Neural progenitor cell (in vitro differentiated cells): ENCODE data around the gene LYZ. TPM values are rescaled to one million over a fixed set of nuclear protein-coding genes. Genes with fewer than 3 reads are reported as not detected.

Experiments
- DNase-seq: peaks from one replicate; pipeline ENCODE4 v3.0.0-alpha.2; 2016; ENCODE audit warnings: low spot score
- H2AFZ ChIP-seq: fragments of 200-600 bp; sonication (generic); replicated peaks from 2 replicates; pipeline ENCODE4 v1.6.1; 2016; ENCODE audit warnings: antibody characterized with exemption
- H3F3A ChIP-seq: fragments of 200-600 bp; sonication (generic); 2 replicates; pipeline ENCODE4 v1.6.1; 2016; ENCODE audit warnings: antibody characterized with exemption, low read depth
- H3K27ac ChIP-seq: fragments of 200-600 bp; sonication (generic); 2 replicates; pipeline ENCODE4 v1.5.1; 2016; ENCODE audit warnings: mild to moderate bottlenecking
- H3K27me3 ChIP-seq: fragments of 200-600 bp; sonication (generic); 2 replicates; pipeline ENCODE4 v1.6.1; 2016; ENCODE audit warnings: mild to moderate bottlenecking, moderate library complexity
- H3K36me3 ChIP-seq: fragments of 200-600 bp; sonication (generic); 2 replicates; pipeline ENCODE4 v1.5.1; 2016
- H3K4me1 ChIP-seq: fragments of 200-600 bp; sonication (generic); 2 replicates; pipeline ENCODE4 v1.6.1; 2016; ENCODE audit warnings: mixed run types
- H3K4me2 ChIP-seq: fragments of 200-600 bp; sonication (generic); 2 replicates; pipeline ENCODE4 v1.6.1; 2016
- H3K4me3 ChIP-seq: fragments of 200-600 bp; sonication (generic); 2 replicates; pipeline ENCODE4 v1.5.1; 2016
- H3K79me2 ChIP-seq: fragments of 200-600 bp; sonication (generic); 2 replicates; pipeline ENCODE4 v1.6.1; 2016; ENCODE audit warnings: low read depth
- H3K9ac ChIP-seq: fragments of 200-600 bp; sonication (generic); 2 replicates; pipeline ENCODE4 v1.6.1; 2016
- H3K9me3 ChIP-seq: fragments of 200-600 bp; sonication (generic); 2 replicates; pipeline ENCODE4 v1.5.1; 2016; ENCODE audit warnings: low read depth
- H4K20me1 ChIP-seq: fragments of 200-600 bp; sonication (generic); 2 replicates; pipeline ENCODE4 v1.6.1; 2016; ENCODE audit warnings: low read depth
- H3K27ac Mint-ChIP-seq: 3 replicates; pipeline ENCODE4 v1.8.0; 2021; ENCODE audit warnings: mixed read lengths
- H3K27me3 Mint-ChIP-seq: 2 replicates; pipeline ENCODE4 v1.8.0; 2022; ENCODE audit warnings: low read depth, mild to moderate bottlenecking, inconsistent platforms, moderate library complexity, mixed read lengths; ENCODE audit not compliant: insufficient read depth
- H3K36me3 Mint-ChIP-seq: 3 replicates; pipeline ENCODE4 v1.8.0; 2021; ENCODE audit warnings: mixed read lengths
- H3K4me1 Mint-ChIP-seq: 3 replicates; pipeline ENCODE4 v1.8.0; 2021; ENCODE audit warnings: mixed read lengths
- H3K4me3 Mint-ChIP-seq: 3 replicates; pipeline ENCODE4 v1.8.0; 2021; ENCODE audit warnings: mild to moderate bottlenecking, moderate library complexity, mixed read lengths
- H3K9me3 Mint-ChIP-seq: 3 replicates; pipeline ENCODE4 v1.8.0; 2020; ENCODE audit warnings: mixed read lengths
- EZH2 ChIP-seq: fragments of 200-600 bp; sonication (generic); IDR thresholded peaks from 2 replicates; pipeline ENCODE4 v1.6.1; 2017; ENCODE audit warnings: antibody characterized with exemption, mild to moderate bottlenecking, moderate library complexity
- EZH2phosphoT487 ChIP-seq: fragments of 200-600 bp; sonication (generic); IDR thresholded peaks from 2 replicates; pipeline ENCODE4 v1.6.1; 2017; ENCODE audit warnings: antibody characterized with exemption
- total RNA-seq: library from RNA; depleted of rRNA; stranded (reverse); fragments of >200 nt; gene quantifications from 2 replicates; pipeline ENCODE4 v1.2.3, GENCODE V29; 2015; ENCODE audit warnings: low replicate concordance
- TF ChIP-seq, protein P1 (sequence below): fragments of 200-600 bp; sonication (generic); IDR thresholded peaks from 2 replicates; pipeline ENCODE4 v1.5.1; 2017; ENCODE audit warnings: antibody characterized with exemption, mild to moderate bottlenecking

The LYZ gene
- total RNA-seq, 1 donor from 2014 or later: not detected

DNA sequence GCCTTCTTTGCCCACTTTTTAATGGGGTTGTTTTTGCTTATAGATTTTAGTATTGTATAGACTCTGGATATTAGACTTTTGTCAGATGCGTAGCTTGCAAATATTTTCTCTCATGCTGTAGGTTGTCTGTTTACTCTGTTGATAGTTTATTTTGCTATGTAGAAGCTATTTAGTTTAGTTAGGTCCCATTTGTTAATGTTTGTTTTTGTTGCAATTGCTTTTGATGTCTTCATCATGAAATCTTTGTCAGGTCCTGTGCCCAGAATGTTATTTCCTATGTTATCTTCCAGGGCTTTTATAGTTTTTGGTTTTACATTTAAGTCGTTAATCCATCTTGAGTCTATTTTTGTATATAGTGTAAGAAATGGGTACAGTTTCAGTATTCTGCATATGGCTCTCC is 30.0 kb upstream of the LYZ start:
- no peak overlapping the region for H3K9ac ChIP-seq
- H3K4me3 ChIP-seq: no peak overlapping the region
- H3K27ac ChIP-seq: no peak overlapping the region
- H3K36me3 ChIP-seq: no peaks in the 10 kb centered on the region
- H2AFZ ChIP-seq: no peak overlapping the region
- Mint-ChIP-seq H3K27me3 (peaks cover 2% of the 10 kb centered on the region), H3K4me3 (no peak overlapping the region), H3K36me3 (no peaks in the 10 kb centered on the region), H3K27ac (no peak overlapping the region), H3K9me3 (peaks cover 31% of the 10 kb centered on the region), H3K4me1 (no peaks in the 10 kb centered on the region)
- H4K20me1 ChIP-seq: no peaks in the 10 kb centered on the region
- H3K79me2 ChIP-seq: no peaks in the 10 kb centered on the region
- H3K4me1 ChIP-seq: no peaks in the 10 kb centered on the region
- H3F3A ChIP-seq: no peaks in the 10 kb centered on the region
- H3K4me2 ChIP-seq: no peak overlapping the region
- no peaks in the 10 kb centered on the region for H3K9me3 ChIP-seq
- TF ChIP-seq, protein P1, sequence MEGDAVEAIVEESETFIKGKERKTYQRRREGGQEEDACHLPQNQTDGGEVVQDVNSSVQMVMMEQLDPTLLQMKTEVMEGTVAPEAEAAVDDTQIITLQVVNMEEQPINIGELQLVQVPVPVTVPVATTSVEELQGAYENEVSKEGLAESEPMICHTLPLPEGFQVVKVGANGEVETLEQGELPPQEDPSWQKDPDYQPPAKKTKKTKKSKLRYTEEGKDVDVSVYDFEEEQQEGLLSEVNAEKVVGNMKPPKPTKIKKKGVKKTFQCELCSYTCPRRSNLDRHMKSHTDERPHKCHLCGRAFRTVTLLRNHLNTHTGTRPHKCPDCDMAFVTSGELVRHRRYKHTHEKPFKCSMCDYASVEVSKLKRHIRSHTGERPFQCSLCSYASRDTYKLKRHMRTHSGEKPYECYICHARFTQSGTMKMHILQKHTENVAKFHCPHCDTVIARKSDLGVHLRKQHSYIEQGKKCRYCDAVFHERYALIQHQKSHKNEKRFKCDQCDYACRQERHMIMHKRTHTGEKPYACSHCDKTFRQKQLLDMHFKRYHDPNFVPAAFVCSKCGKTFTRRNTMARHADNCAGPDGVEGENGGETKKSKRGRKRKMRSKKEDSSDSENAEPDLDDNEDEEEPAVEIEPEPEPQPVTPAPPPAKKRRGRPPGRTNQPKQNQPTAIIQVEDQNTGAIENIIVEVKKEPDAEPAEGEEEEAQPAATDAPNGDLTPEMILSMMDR: no peak
- TF ChIP-seq EZH2phosphoT487 (no peak), EZH2 (no peak)
- DNase-seq: no peak
- no peaks in the 10 kb centered on the region for H3K27me3 ChIP-seq

DNA sequence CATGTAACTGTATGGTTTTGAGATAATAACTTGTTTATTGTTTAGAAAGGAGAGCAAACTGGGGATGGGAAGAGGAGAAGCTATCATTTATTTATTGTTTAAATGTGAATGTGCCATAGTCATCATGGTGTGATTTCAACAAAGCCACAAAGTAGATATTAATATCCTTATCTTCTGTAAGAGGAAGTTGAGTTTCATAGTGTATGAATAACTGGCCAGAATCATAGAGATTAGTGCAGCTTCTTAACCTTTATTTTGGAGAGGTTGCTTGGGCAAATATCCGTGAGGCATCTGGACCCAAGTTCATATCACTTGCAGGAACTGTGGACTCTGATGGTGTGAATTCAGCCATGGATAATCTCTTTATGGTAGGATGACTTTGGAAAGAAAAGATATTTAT is 26.8 kb upstream of the LYZ start:
- Mint-ChIP-seq H3K36me3 (no peaks in the 10 kb centered on the region), H3K9me3 (peaks cover 18% of the 10 kb centered on the region), H3K27me3 (no peaks in the 10 kb centered on the region), H3K27ac (no peak overlapping the region), H3K4me3 (no peak overlapping the region), H3K4me1 (no peaks in the 10 kb centered on the region)
- no peak overlapping the region for H3K9ac ChIP-seq
- no peaks in the 10 kb centered on the region for H3K36me3 ChIP-seq
- no peaks in the 10 kb centered on the region for H4K20me1 ChIP-seq
- no peaks in the 10 kb centered on the region for H3F3A ChIP-seq
- H2AFZ ChIP-seq: no peak overlapping the region
- H3K27me3 ChIP-seq: no peaks in the 10 kb centered on the region
- no peak overlapping the region for H3K27ac ChIP-seq
- no peaks in the 10 kb centered on the region for H3K79me2 ChIP-seq
- no peak for TF ChIP-seq EZH2phosphoT487
- no peak for TF ChIP-seq EZH2
- TF ChIP-seq, protein P1: no peak
- H3K4me3 ChIP-seq: no peak overlapping the region
- H3K4me1 ChIP-seq: no peaks in the 10 kb centered on the region
- H3K9me3 ChIP-seq: no peaks in the 10 kb centered on the region
- H3K4me2 ChIP-seq: no peak overlapping the region
- no peak for DNase-seq

DNA sequence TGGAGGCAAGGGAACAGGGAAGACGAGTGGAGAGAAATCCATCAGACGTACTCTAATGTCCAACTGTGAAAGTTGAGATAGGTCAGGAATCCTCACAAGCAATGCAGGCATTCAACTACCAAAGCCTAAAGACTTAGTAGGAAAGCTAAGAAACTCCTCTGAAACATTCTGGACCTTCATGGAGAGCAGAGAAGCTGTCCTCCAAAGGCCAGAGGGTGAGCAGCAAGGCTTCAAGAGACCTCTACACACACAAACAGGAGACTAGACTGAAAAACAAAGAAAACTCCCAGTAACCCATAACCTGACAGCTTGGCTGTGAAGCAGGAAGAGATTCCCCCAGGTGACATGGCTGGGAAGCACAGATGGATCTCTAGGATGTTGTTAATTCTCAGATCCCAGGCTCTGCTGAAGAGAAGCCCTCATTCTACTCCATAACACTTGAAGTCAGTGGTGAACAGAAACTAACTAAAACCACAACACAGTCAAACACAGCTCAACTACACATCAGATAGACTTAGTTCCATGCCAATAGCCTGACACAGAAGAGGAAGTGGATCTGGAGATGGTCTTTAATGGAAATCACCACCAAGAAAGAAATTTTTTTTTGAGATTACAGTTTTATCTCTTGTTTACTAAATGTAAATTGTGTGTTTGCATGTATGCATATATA is 23.2 kb upstream of the LYZ start:
- Mint-ChIP-seq H3K36me3 (no peaks in the 10 kb centered on the region), H3K4me1 (peaks cover 9% of the 10 kb centered on the region), H3K9me3 (peaks cover 7% of the 10 kb centered on the region), H3K4me3 (no peak overlapping the region), H3K27ac (no peak overlapping the region), H3K27me3 (peaks cover 2% of the 10 kb centered on the region)
- Histone ChIP-seq H3K79me2 (no peaks in the 10 kb centered on the region), H3F3A (no peaks in the 10 kb centered on the region), H3K27ac (no peak overlapping the region), H3K27me3 (no peaks in the 10 kb centered on the region), H3K36me3 (no peaks in the 10 kb centered on the region), H3K4me1 (peaks cover 3% of the 10 kb centered on the region), H3K9me3 (no peaks in the 10 kb centered on the region), H3K9ac (no peak overlapping the region), H3K4me3 (no peak overlapping the region), H3K4me2 (no peak overlapping the region), H4K20me1 (no peaks in the 10 kb centered on the region), H2AFZ (no peak overlapping the region)
- TF ChIP-seq EZH2phosphoT487: no peak
- no peak for TF ChIP-seq EZH2
- TF ChIP-seq, protein P1: no peak
- DNase-seq: no peak
